Astrocyte (in vitro differentiated cells and primary cell): ENCODE measurements around the gene OR6J1. TPM values are rescaled to one million over a fixed set of nuclear protein-coding genes. Genes with fewer than 3 reads are reported as not detected.
"Not testable (repeated sequence)": the region's sequence is repeated elsewhere in the genome, so short reads cannot be mapped to it uniquely, and the experiment has no call there.

Experiments
- DNase-seq: peaks from one replicate; pipeline ENCODE4 v3.0.0-alpha.2; 2010; ENCODE audit warnings: low read depth
- FAIRE-seq: peaks from 2 replicates; lab custom pipeline; 2011; peaks lifted over from hg19 to GRCh38; lab: Jason Lieb, UNC
- H2AFZ ChIP-seq: 2 replicates; pipeline ENCODE4 v1.6.0; 2012; ENCODE audit warnings: low read depth, low read length, inconsistent platforms
- H3K27ac ChIP-seq: 2 replicates; pipeline ENCODE4 v1.5.1; 2011; ENCODE audit warnings: low read depth, low read length, inconsistent platforms
- H3K27me3 ChIP-seq: 2 replicates; pipeline ENCODE4 v1.6.0; 2011; ENCODE audit warnings: low read length, inconsistent platforms; ENCODE audit not compliant: insufficient read depth
- H3K36me3 ChIP-seq: 2 replicates; pipeline ENCODE4 v1.5.1; 2011; ENCODE audit warnings: low read length, inconsistent platforms; ENCODE audit not compliant: insufficient read depth
- H3K4me1 ChIP-seq: 2 replicates; pipeline ENCODE4 v1.5.1; 2011; ENCODE audit warnings: low read length, inconsistent platforms; ENCODE audit not compliant: insufficient read depth
- H3K4me2 ChIP-seq: 2 replicates; pipeline ENCODE4 v1.6.0; 2012; ENCODE audit warnings: low read length, inconsistent platforms
- H3K4me3 ChIP-seq: 2 replicates; pipeline ENCODE4 v1.5.1; 2011; ENCODE audit warnings: low read depth, mild to moderate bottlenecking, low read length, inconsistent platforms; ENCODE audit not compliant: insufficient read depth
- H3K79me2 ChIP-seq: 2 replicates; pipeline ENCODE4 v1.6.0; 2012; ENCODE audit warnings: mild to moderate bottlenecking, low read length, inconsistent platforms; ENCODE audit not compliant: insufficient read depth
- H3K9ac ChIP-seq: 2 replicates; pipeline ENCODE4 v1.6.0; 2012; ENCODE audit warnings: mild to moderate bottlenecking, low read length, inconsistent platforms
- H3K9me3 ChIP-seq: 2 replicates; pipeline ENCODE4 v1.5.1; 2012; ENCODE audit warnings: low read depth, mild to moderate bottlenecking, low read length, inconsistent platforms; ENCODE audit not compliant: insufficient read depth
- H4K20me1 ChIP-seq: 2 replicates; pipeline ENCODE4 v1.6.0; 2012; ENCODE audit warnings: low read length, inconsistent platforms; ENCODE audit not compliant: insufficient read depth
- H3K27ac Mint-ChIP-seq: one replicate; pipeline ENCODE4 v1.8.0; 2021; ENCODE audit warnings: mild to moderate bottlenecking, mixed read lengths; ENCODE audit not compliant: unreplicated experiment
- H3K27me3 Mint-ChIP-seq: one replicate; pipeline ENCODE4 v1.8.0; 2021; ENCODE audit warnings: low read depth, mixed read lengths; ENCODE audit not compliant: unreplicated experiment
- H3K36me3 Mint-ChIP-seq: one replicate; pipeline ENCODE4 v1.8.0; 2021; ENCODE audit warnings: low read depth, mixed read lengths; ENCODE audit not compliant: unreplicated experiment
- H3K4me1 Mint-ChIP-seq: one replicate; pipeline ENCODE4 v1.8.0; 2021; ENCODE audit warnings: low read depth, mixed read lengths; ENCODE audit not compliant: unreplicated experiment
- H3K4me3 Mint-ChIP-seq: one replicate; pipeline ENCODE4 v1.8.0; 2021; ENCODE audit warnings: mild to moderate bottlenecking, moderate library complexity, mixed read lengths; ENCODE audit not compliant: unreplicated experiment
- H3K9me3 Mint-ChIP-seq: one replicate; pipeline ENCODE4 v1.8.0; 2021; ENCODE audit warnings: mild to moderate bottlenecking, mixed read lengths; ENCODE audit not compliant: unreplicated experiment
- CTCF ChIP-seq: IDR thresholded peaks from 2 replicates; pipeline ENCODE4 v1.5.1; 2011; ENCODE audit warnings: low read depth, mild to moderate bottlenecking, inconsistent platforms, low read length, moderate library complexity; ENCODE audit not compliant: insufficient read depth
- EZH2 ChIP-seq: IDR thresholded peaks from 2 replicates; pipeline ENCODE4 v1.6.1; 2012; ENCODE audit warnings: mild to moderate bottlenecking, low read length, inconsistent platforms; ENCODE audit not compliant: insufficient read depth
- total RNA-seq: library from RNA; stranded (reverse); gene quantifications from 2 replicates; pipeline ENCODE4 v1.2.1, GENCODE V29; 2021

OR6J1 gene
- total RNA-seq, 1 donor from 2014 or later, result not detected

- Histone ChIP-seq H4K20me1 (no peaks in the 10 kb centered on the region), H3K4me1 (no peaks in the 10 kb centered on the region), H3K9me3 (no peaks in the 10 kb centered on the region), H3K79me2 (no peaks in the 10 kb centered on the region), H3K27ac (no peak overlapping the region), H2AFZ (no peak overlapping the region), H3K36me3 (no peaks in the 10 kb centered on the region), H3K4me2 (no peak overlapping the region), H3K4me3 (no peak overlapping the region), H3K27me3 (no peaks in the 10 kb centered on the region), H3K9ac (no peak overlapping the region)
- no peak for TF ChIP-seq EZH2
- no peak for TF ChIP-seq CTCF
- Mint-ChIP-seq H3K4me3 (no peak overlapping the region), H3K4me1 (no peaks in the 10 kb centered on the region), H3K27me3 (peaks cover 9% of the 10 kb centered on the region), H3K36me3 (no peaks in the 10 kb centered on the region), H3K27ac (no peak overlapping the region), H3K9me3 (no peaks in the 10 kb centered on the region)
- DNase-seq (no peak), FAIRE-seq (no peak)
Observed at GRCh38 chr14:22640192-22640591, 4.0 kb downstream of the OR6J1 start.

- H2AFZ ChIP-seq, H3K9me3 ChIP-seq, H3K4me3 Mint-ChIP-seq, H3K27me3 Mint-ChIP-seq, H3K9me3 Mint-ChIP-seq, FAIRE-seq, H3K36me3 Mint-ChIP-seq, H3K4me1 ChIP-seq, H3K9ac ChIP-seq, H3K27ac Mint-ChIP-seq, DNase-seq, H4K20me1 ChIP-seq, H3K27me3 ChIP-seq, H3K79me2 ChIP-seq, H3K27ac ChIP-seq, H3K4me1 Mint-ChIP-seq, H3K4me3 ChIP-seq, H3K36me3 ChIP-seq, H3K4me2 ChIP-seq: not testable (repeated sequence)
Observed at GRCh38 chr14:22635980-22636379, 8.2 kb downstream of the OR6J1 start.

GRCh38 chr14:22634233-22634900 is 9.8 kb downstream of the OR6J1 start:
- no peaks in the 10 kb centered on the region for H3K27me3 ChIP-seq
- H3K36me3 ChIP-seq, result no peaks in the 10 kb centered on the region
- Mint-ChIP-seq H3K9me3 (peaks cover 9% of the 10 kb centered on the region), H3K36me3 (peaks cover 3% of the 10 kb centered on the region), H3K27me3 (peaks cover 10% of the 10 kb centered on the region), H3K27ac (no peak overlapping the region), H3K4me1 (no peaks in the 10 kb centered on the region), H3K4me3 (no peak overlapping the region)
- no peaks in the 10 kb centered on the region for H4K20me1 ChIP-seq
- FAIRE-seq (no peak), DNase-seq (no peak)
- H3K9ac ChIP-seq, result no peak overlapping the region
- no peaks in the 10 kb centered on the region for H3K9me3 ChIP-seq
- H3K4me1 ChIP-seq, result peaks cover 6% of the 10 kb centered on the region
- no peak overlapping the region for H3K27ac ChIP-seq
- TF ChIP-seq CTCF, result no peak
- TF ChIP-seq EZH2, result no peak
- no peaks in the 10 kb centered on the region for H3K79me2 ChIP-seq
- no peak overlapping the region for H2AFZ ChIP-seq
- H3K4me3 ChIP-seq, result no peak overlapping the region
- H3K4me2 ChIP-seq, result no peak overlapping the region
